OCI-LY7 (cell line): ENCODE results near the gene TOP1. TPM values are rescaled to one million over a fixed set of nuclear protein-coding genes. Genes with fewer than 3 reads are reported as not detected.

ENCODE experiments used
- BruUV-seq: library from RNA; stranded (reverse); fragments of 400-500 nt; replicated peaks from 2 replicates; lab custom pipeline; 2021; lab: Mats Ljungman, UMichigan
- CTCF ChIA-PET: fragments of 300-600 bp; sonication (Branson Sonifier 250); formaldehyde crosslinking; loops from one replicate; lab custom pipeline; 2022; ENCODE audit warnings: antibody characterized with exemption; ENCODE audit not compliant: unreplicated experiment; lab: Charles Lee
- POLR2A ChIA-PET: fragments of 300-600 bp; sonication (Branson Sonifier 250); formaldehyde crosslinking; loops from one replicate; lab custom pipeline; 2022; ENCODE audit warnings: antibody characterized with exemption; lab: Charles Lee
- DNase-seq: peaks from one replicate; pipeline ENCODE4 v3.0.0-alpha.2; 2015; ENCODE audit warnings: low spot score
- H2AFZ ChIP-seq: fragments of 200-600 bp; sonication (generic), shearing (Covaris generic); 2 replicates; pipeline ENCODE4 v1.6.1; 2014; ENCODE audit warnings: mild to moderate bottlenecking, antibody characterized with exemption, low read length, moderate library complexity
- H3K27ac ChIP-seq: fragments of 200-600 bp; sonication (generic); 2 replicates; pipeline ENCODE4 v1.5.1; 2014; ENCODE audit warnings: mixed run types, low read depth, mild to moderate bottlenecking, moderate library complexity, low read length, inconsistent platforms; ENCODE audit not compliant: poor library complexity, severe bottlenecking
- H3K36me3 ChIP-seq: fragments of 200-600 bp; sonication (generic); 2 replicates; pipeline ENCODE4 v1.6.1; 2014; ENCODE audit warnings: mild to moderate bottlenecking, antibody characterized with exemption, low read length, moderate library complexity, mixed read lengths; ENCODE audit not compliant: insufficient read depth
- H3K4me1 ChIP-seq: fragments of 200-600 bp; sonication (generic); 2 replicates; pipeline ENCODE4 v1.5.1; 2014; ENCODE audit warnings: mild to moderate bottlenecking, low read length; ENCODE audit not compliant: insufficient read depth, poor library complexity, severe bottlenecking
- H3K4me2 ChIP-seq: fragments of 200-600 bp; sonication (generic); 2 replicates; pipeline ENCODE4 v1.6.1; 2014; ENCODE audit warnings: mild to moderate bottlenecking, low read length
- H3K4me3 ChIP-seq: fragments of 200-600 bp; sonication (generic); 2 replicates; pipeline ENCODE4 v1.5.1; 2014; ENCODE audit warnings: mild to moderate bottlenecking, low read depth, low read length; ENCODE audit not compliant: poor library complexity, severe bottlenecking
- H3K79me2 ChIP-seq: fragments of 200-600 bp; sonication (generic); 2 replicates; pipeline ENCODE4 v1.6.1; 2016; ENCODE audit warnings: low read depth, mild to moderate bottlenecking, low read length, moderate library complexity, mixed read lengths; ENCODE audit not compliant: insufficient read depth
- H3K9me2 ChIP-seq: fragments of 200-600 bp; sonication (generic); 2 replicates; pipeline ENCODE4 v1.6.1; 2016; ENCODE audit warnings: mild to moderate bottlenecking, low read length, mixed read lengths; ENCODE audit not compliant: insufficient read depth
- H3K9me3 ChIP-seq: fragments of 200-600 bp; sonication (generic); 2 replicates; pipeline ENCODE4 v1.6.1; 2014; ENCODE audit warnings: mild to moderate bottlenecking, mixed run types, low read length, mixed read lengths
- H4K20me1 ChIP-seq: fragments of 200-600 bp; sonication (generic); 2 replicates; pipeline ENCODE4 v1.6.1; 2014; ENCODE audit warnings: mild to moderate bottlenecking, antibody characterized with exemption, low read length, moderate library complexity, mixed read lengths; ENCODE audit not compliant: insufficient read depth
- CTCF ChIP-seq: fragments of 200-600 bp; sonication (generic); conservative IDR thresholded peaks from 2 replicates; pipeline ENCODE4 v1.5.1; 2014; ENCODE audit warnings: mild to moderate bottlenecking, antibody characterized with exemption, low read length, moderate library complexity, mixed read lengths
- EZH2phosphoT487 ChIP-seq: fragments of 200-600 bp; sonication (generic); IDR thresholded peaks from 2 replicates; pipeline ENCODE4 v1.6.1; 2018; ENCODE audit warnings: low read depth, borderline replicate concordance, mild to moderate bottlenecking, mixed run types, antibody characterized with exemption, low read length, moderate library complexity, mixed read lengths
- intact Hi-C: fragments of 100-400 bp; cut with micrococcal nuclease; formaldehyde crosslinking; loops from one replicate; pipeline ENCODE4 v1.10.0; 2022; ENCODE audit not compliant: unreplicated experiment
- total RNA-seq, 2 experiments: library from RNA; depleted of rRNA in 1 of 2; stranded (reverse); fragments of >200 nt in 1 of 2; shearing (Covaris generic) in 1 of 2; gene quantifications; 2 replicates each; pipeline ENCODE4 v1.2.3, GENCODE V29; 2014 to 2022

Gene TOP1
- total RNA-seq, 2 experiments from 2014 or later = 44.6 to 200 TPM

- H3K36me3 ChIP-seq = peaks cover 97% of the 10 kb centered on the region
- POLR2A ChIA-PET = interaction anchor here (0.5 to 1.7 kb wide), 4 partner anchors 64 to 133 kb away, joined by 3 to 5 read pairs (median 4); no protein-coding TSS in a partner anchor
Measured at GRCh38 chr20:41098703-41099250, 70.2 kb downstream of the TOP1 start.

GRCh38 chr20:41100001-41100480, 71.4 kb downstream of the TOP1 start:
- H2AFZ ChIP-seq = no peak overlapping the region
- no peak overlapping the region for H3K27ac ChIP-seq
- no peaks in the 10 kb centered on the region for H3K9me2 ChIP-seq
- H3K4me1 ChIP-seq = no peaks in the 10 kb centered on the region
- no peak overlapping the region for H3K4me2 ChIP-seq
- H3K79me2 ChIP-seq = no peaks in the 10 kb centered on the region; the same call in 1 of the 2 replicates
- no TSS peak for BruUV-seq
- peaks cover 99% of the 10 kb centered on the region for H3K36me3 ChIP-seq
- H4K20me1 ChIP-seq = no peaks in the 10 kb centered on the region
- POLR2A ChIA-PET = interaction anchor here (1.3 to 1.7 kb wide), 2 partner anchors 109 to 134 kb away, joined by 4 read pairs; no protein-coding TSS in a partner anchor
- H3K9me3 ChIP-seq = no peaks in the 10 kb centered on the region
- DNase-seq = no peak
- intact Hi-C loops = no loop called here
- H3K4me3 ChIP-seq = no peak overlapping the region
- CTCF ChIA-PET = no interaction called here
- TF ChIP-seq CTCF = no peak
- no peak for TF ChIP-seq EZH2phosphoT487

More at GRCh38 chr20:41098703-41099250, 70.2 kb downstream of the TOP1 start:
- intact Hi-C loops = no loop called here
- Histone ChIP-seq H3K79me2 (no peaks in the 10 kb centered on the region; the same call in 1 of the 2 replicates), H3K9me2 (no peaks in the 10 kb centered on the region), H3K4me2 (no peak overlapping the region), H4K20me1 (no peaks in the 10 kb centered on the region), H3K27ac (no peak overlapping the region), H2AFZ (no peak overlapping the region), H3K4me1 (no peaks in the 10 kb centered on the region), H3K9me3 (no peaks in the 10 kb centered on the region), H3K4me3 (no peak overlapping the region)
- TF ChIP-seq CTCF (no peak), EZH2phosphoT487 (no peak)
- CTCF ChIA-PET = no interaction called here
- no peak for DNase-seq
- BruUV-seq = no TSS peak

DNA sequence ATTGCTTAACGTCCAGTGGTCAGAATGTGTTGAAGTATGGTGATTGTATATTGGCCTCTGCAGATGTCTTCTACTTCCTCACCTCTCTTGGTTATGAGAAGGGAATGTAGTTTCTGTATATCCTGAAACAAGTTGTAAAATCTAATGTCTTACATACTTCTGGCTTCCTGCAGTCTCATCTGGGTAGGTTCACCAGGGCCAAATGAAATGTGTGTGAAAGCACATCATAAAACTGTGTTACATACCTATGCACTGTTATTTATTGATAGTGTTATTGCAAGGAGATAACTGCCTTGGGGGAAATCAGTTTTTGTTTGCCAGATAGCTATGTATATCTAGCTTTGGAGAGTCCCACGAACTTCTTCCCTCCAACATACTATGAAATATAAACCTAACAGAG, 73.0 kb downstream of the TOP1 start:
- no peak overlapping the region for H3K27ac ChIP-seq
- H2AFZ ChIP-seq = no peak overlapping the region
- H3K9me2 ChIP-seq = no peaks in the 10 kb centered on the region
- H3K4me3 ChIP-seq = no peak overlapping the region
- no peaks in the 10 kb centered on the region for H3K4me1 ChIP-seq
- peaks cover 98% of the 10 kb centered on the region for H3K36me3 ChIP-seq
- H3K9me3 ChIP-seq = no peaks in the 10 kb centered on the region
- DNase-seq = no peak
- TF ChIP-seq CTCF = no peak
- TF ChIP-seq EZH2phosphoT487 = no peak
- H3K4me2 ChIP-seq = no peak overlapping the region
- no peaks in the 10 kb centered on the region for H4K20me1 ChIP-seq
- ChIA-PET CTCF (no interaction called here), POLR2A (no interaction called here)
- no peaks in the 10 kb centered on the region; the same call in 1 of the 2 replicates for H3K79me2 ChIP-seq
- intact Hi-C loops = no loop called here
- BruUV-seq = TSS peak; percentile 4
